H54 (cell line): ENCODE data around the gene SLC5A10.
"Not testable (repeated sequence)": the region's sequence is repeated elsewhere in the genome, so short reads cannot be mapped to it uniquely, and the experiment has no call there.

Experiments
- DNase-seq: peaks from one replicate; pipeline ENCODE4 v3.0.0; 2011; ENCODE audit warnings: low spot score, mixed read lengths; ENCODE audit not compliant: insufficient read length
- FAIRE-seq: peaks from 3 replicates; lab custom pipeline; 2011; peaks lifted over from hg19 to GRCh38; lab: Jason Lieb, UNC

The SLC5A10 gene

DNA sequence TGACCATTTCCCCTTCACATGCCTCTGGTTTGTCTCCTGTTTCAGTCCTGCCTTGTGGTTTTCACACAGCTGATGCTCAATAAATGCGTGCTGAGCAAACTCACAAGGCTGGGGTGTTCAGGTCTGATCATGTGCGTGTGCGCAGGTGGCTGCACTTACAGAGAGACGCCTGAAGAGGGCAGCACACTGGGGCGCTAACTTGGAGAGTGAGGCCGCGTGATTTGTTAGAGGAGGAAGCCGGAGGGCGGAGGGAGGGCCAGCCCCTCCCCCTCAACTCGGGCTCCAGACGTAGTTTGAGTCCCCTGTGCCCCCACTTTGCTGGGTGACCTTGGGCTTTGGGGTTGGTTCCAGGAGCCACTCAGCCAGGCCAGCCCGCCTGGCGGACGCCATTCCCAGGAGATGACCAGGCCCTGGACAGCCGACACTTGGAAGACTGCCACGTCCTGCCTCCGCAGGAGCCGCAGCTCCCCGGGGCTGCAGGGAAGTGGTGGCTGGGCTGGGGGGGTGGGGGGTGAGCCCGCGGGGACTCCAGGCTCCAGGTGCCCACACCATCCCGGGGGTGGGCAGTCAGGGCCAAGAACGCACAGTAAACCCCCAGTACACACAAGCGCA, 80.5 kb downstream of the SLC5A10 start:
- not testable (repeated sequence) for FAIRE-seq

DNA sequence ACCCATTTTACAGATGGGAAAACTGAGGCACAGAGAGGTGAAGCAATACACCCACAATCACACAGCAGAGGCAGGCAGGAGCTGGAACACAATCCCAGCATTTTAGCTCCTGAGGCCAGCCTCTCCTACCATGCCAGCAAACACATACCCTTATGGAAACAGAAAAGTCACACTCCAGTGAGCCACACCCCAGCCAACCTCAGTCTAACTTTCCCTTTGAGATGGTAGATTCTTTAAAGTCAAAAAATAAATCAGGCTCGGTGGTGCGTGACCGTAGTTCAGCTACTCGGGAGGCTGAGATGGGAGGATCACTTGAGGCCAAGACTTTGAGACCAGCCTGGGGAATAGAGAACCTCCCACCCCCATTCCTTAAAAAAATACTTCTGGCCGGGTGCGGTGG, 84.2 kb downstream of the SLC5A10 start:
- not testable (repeated sequence) for FAIRE-seq, DNase-seq

More for the DNA sequence above, 80.5 kb downstream of the SLC5A10 start:
- DNase-seq = not testable (repeated sequence)

DNA sequence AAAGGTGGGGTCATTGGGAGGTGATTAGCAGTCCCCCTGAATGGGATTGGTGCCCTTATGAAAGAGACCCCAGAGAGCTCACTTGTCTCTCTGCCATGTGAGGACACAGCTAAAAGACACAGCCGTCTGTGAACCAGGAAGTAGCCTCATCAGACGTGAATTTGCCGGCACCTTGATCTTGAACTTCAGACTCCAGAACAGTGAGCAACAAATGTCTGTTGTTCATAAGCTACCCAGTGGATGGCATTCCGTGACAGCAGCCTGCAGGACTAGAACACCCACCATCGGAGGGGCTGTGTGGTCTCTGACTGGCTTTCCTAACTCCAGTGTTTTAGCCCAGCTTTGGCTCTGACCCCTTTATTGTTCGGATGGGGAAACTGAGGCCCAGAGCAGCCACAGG, 85.6 kb downstream of the SLC5A10 start:
- not testable (repeated sequence) for FAIRE-seq, DNase-seq

DNA sequence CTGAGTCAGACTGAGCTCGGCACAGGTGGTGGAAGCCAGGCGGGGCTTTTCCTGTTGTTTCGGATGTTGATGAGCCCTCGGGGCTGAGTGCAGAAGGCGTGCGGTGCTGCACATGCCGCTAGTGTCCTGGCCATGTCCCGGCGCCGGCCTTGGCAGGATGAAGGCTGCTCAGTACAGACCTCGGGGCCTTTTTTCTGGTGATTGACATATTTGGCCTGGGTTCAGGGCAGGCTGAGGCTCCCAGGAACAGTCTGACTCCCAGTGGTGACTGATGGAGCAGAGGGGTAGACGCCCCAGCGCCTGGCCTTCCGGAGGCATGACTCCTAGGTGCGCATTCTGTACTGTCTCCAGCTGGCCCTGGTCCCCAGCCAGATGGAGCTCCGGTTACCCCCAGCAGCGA, 86.0 kb downstream of the SLC5A10 start:
- not testable (repeated sequence) for FAIRE-seq, DNase-seq

DNA sequence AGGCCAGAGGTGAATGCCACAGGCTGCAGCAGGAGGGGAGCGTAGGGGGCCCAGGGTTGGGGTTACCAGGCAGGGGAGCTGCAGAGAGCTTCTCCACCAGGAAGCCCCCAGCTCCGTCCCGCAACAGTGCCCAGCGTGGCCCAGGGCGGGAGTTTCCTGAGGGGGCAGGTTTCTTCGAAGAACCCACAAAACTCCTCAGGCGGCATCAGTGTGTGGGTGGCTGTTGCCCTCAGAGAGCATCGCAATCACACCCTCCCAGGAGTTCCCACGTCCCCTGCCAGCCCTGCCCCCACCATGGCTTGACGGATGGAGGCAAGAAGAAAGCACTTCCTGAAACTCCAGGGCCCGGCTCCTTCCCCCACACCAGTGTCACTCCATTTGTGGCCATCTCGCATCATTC, 86.8 kb downstream of the SLC5A10 start:
- not testable (repeated sequence) for FAIRE-seq, DNase-seq

DNA sequence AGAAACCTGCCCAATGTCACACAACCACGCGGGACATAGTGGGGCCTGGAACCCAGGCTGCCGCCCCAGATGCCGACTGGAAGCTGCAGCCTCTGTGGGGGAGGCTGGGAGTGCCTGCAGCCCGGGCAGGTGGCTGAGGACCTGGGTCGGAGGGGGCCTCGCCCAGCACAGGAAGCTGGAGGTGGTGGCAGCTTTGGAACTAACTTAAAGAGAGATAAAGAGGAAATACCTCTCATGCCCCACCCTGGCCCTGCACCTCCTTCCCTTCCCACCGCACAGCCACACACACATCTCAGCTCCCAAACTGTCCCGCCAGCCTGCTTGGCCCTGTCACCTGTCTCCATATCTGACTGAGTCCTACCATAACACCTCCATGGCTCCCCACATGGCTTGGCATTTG, 88.4 kb downstream of the SLC5A10 start:
- DNase-seq, FAIRE-seq: not testable (repeated sequence)

DNA sequence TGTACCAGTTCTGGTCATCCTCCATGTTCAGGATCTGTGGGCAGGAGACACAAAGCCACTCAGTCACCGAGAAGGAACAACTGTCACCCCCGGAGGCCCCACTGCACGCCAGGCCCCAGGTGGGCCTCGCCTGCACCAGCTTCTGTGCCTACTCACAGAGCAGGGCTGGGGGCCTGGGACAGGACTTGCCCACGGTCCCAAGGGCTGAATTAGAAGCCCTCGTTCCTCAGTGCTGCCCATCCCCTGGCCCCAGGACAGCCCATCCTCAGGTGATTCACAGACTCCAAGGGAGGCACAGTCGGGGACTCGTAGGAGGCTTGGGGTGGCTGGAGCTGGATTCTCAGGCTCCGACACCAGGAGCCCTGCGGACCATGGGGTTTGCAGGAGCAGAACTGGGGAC, 89.9 kb downstream of the SLC5A10 start:
- DNase-seq, FAIRE-seq: not testable (repeated sequence)

DNA sequence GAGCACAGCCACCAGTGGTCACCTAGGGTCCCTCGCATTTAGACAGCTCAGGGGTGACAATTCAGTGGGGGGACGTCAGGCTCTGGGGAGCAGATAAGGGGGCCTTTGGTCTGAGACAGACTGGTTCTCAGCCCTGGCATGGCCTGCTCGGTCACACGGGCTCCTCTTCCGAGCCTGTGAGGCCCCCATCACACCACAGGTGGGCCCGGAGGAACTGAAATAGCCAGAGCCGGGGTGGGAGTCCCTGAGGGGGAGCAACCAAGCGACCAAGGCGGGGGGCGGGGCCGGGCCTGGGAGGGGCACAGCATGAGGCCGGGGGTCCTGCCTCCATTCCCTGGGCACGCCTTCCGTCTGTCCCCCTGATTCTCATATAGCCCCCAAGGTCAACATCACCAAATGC, 90.4 kb downstream of the SLC5A10 start:
- not testable (repeated sequence) for FAIRE-seq, DNase-seq

DNA sequence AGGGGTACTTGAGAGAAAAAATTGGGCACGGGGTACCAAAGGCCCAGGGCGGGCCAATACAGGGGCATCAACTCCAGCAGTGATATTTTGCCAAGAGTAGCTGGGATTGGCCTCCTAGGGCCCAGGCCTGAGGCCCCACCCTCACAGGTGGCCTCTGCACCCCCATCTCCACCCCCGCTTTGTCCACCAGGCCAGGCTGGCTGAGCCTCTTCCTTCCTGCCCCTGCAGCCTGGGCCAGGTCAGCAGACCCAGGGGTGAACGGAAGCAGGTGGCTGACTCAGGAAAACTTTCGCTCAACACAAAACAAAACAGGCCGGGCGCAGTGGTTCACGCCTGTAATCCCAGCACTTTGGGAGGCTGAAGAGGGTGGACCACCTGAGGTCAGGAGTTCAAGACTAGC, 91.1 kb downstream of the SLC5A10 start:
- not testable (repeated sequence) for FAIRE-seq, DNase-seq

DNA sequence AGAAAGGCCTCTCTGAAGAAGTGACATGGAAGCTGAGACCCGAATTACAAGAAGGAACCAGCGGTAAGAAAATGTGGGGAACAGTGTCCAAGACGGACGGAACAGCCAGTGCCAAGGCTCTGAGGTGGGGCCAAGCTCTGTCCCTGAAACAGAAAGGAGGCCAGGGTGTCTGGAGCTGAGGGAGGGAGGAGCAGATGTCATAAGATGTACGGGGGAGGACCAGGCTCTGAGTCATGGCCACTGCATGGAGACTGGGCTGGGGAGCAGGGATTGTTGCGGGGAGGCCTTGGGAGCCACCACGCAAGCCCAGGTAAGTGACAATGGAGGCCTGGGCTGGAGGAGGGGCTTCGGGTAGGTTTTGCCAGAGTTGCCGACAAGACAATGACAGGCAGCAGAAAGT, 92.7 kb downstream of the SLC5A10 start:
- not testable (repeated sequence) for DNase-seq, FAIRE-seq

DNA sequence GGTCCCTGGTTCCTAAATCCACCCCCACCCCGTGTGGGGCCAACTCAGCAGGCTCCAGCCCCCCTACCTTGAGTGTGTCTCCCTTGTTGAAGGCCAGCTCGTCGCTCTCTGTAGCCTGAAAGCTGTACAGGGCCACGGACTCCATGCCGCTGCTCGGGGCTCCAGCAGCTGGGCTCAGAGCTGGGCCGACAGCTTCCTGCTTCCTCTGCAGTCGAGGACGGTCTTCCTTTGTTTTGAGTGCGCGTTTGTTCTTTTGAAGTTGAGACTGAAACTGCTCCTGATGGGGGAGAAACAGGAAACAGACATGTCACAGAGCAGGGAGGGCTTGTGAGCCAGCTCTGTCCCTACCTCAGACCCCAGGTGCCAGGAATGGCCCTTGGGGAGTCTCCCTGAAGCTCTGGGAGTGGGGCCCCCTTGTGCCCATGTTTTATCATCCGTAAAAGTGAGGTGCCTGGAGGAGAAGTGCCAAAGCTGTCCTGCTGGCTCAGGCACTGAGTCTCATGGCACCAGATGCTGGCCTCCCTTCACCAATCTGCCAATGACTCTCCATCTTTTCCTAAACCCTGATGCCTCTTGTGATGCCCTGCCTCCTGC, 94.9 kb downstream of the SLC5A10 start, which contains the start of gene GRAP:
GRAP (minus strand) TSS at position 176 of the 594 bp plus-strand sequence; CDS start at position 145, 31 bp downstream.
- not testable (repeated sequence) for DNase-seq, FAIRE-seq

DNA sequence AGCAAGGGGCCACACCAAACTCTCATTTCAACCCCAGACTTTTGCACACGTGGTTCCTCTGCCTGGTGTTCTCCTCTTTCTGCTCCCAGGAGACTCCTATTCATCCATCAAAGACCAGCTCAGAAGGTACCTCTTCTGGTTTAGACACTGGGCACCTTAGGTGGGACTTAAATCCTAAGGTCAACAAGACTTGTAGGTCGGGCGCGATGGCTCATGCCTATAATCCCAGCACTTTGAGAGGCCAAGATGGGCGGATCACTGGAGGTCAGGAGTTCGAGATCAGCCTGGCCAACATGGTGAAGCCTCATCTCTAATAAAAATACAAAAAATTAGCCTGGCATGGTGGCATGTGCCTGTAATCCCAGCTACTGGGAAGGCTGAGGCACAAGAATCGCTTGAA, 95.5 kb downstream of the SLC5A10 start:
- not testable (repeated sequence) for DNase-seq, FAIRE-seq

DNA sequence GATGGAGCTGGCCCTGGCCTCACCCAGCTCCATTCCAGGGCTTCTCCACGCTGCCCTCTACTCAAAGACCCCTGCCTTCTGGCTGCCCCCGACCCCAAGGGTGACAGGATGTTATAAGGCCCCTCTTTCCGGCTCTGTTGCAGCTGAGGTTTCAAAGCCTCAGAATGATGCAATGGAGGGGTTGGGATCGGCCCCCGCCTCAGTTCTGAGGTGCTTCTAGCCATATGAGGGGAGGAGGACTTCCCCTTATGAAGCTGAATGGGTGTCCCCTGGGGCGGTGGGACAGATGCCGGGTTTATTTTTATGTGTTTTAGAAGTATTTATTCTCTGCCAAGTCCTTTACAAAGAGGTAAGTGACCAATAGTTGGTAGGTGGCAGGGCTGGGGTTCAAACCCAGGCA, 96.9 kb downstream of the SLC5A10 start:
- not testable (repeated sequence) for DNase-seq, FAIRE-seq

DNA sequence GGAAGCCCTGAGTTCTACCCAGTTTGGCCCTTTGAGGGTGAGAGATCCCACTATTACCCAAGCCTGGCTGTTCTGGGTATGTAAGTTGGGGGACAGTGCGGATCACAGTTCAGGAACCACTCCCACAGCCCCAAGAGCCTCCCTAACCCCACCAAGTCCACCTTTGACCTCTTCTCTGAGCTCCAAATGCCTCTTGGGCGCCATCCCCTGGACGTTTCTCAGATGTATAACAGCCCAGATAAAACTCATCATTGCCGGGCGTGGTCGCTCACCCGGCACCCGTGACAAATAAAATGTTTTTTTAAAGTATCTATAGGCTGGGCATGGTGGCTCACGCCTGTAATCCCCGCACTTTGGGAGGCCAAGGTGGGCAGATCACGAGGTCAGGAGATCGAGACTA, 103.5 kb downstream of the SLC5A10 start:
- not testable (repeated sequence) for FAIRE-seq, DNase-seq

DNA sequence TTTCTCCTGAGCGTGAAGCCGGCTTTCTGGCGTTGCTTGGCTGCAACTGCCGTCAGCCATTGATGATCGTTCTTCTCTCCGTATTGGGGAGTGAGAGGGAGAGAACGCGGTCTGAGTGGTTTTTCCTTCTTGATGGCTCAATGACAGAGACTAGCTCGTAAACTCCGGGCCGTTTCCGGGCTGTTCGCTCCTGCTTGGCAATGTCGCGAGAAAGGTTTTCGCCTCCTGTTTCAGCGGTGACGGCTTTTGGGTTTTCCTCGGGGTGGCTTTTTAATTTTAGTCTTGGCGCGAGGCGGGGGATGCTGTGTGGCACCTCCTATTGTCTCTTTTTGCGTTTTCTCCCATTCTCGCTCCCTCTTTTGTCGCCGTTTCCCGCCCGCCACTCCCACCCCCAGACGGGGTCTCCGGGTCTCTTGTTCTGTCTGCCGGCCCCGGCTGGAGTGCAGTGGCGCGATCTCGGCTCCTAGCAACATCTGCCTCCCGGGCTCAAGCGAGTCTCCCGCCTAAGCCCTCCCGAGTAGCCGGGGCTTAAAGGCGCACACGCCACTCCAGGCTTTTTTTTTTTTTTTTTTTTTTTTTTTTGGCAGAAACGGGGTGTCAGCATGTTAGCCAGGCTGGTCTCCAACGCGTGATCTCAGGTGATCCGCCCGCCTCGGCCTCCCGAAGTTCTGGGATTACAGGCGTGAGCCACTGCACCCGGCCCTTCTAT, 110.2 kb downstream of the SLC5A10 start:
- not testable (repeated sequence) for FAIRE-seq, DNase-seq

DNA sequence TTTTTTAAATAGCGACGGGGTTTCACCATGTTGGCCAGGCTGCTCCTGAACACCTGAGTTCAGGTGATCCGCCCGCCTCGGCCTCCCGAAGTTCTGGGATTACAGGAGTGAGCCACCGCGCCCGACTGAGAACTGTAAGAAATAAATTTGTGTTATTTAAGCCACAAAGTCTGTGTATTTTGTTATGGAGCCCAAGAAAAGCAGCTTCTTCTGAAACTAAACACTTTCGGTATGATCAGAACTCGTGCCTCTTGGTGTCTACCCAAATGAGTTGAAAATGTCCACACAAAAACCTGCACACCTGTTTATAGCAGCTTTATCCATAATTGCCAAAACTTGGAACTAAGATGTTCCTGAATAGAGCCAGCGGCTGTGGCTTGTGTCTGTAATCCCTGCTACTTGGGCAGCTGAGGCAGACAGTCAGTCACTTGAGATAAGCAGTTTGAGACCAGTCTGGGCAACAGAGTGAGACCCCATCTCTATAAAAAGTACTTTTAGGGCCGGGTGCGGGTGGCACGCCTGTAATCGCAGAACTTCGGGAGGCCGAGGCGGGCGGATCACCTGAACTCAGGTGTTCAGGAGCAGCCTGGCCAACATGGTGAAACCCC, 110.9 kb downstream of the SLC5A10 start:
- not testable (repeated sequence) for DNase-seq, FAIRE-seq
